HepG2 (cell line): ENCODE data around the gene RIPOR3.

Source experiments
- CTCF ChIP-seq: sonication (generic); formaldehyde crosslinking; IDR thresholded peaks from 2 replicates; pipeline ENCODE4 v1.5.0; 2020; ENCODE audit warnings: mild to moderate bottlenecking, missing genetic modification reagents, moderate library complexity
- ETV6 ChIP-seq: sonication (generic); formaldehyde crosslinking; conservative IDR thresholded peaks from 2 replicates; pipeline ENCODE4 v1.4.0; 2020; ENCODE audit warnings: missing genetic modification reagents
- FOXM1 ChIP-seq: sonication (generic); formaldehyde crosslinking; IDR thresholded peaks from 2 replicates; pipeline ENCODE4 v1.5.0; 2020; ENCODE audit warnings: missing genetic modification reagents
- GTF3A ChIP-seq: sonication (generic); formaldehyde crosslinking; conservative IDR thresholded peaks from 2 replicates; pipeline ENCODE4 v1.4.0; 2020; ENCODE audit warnings: mild to moderate bottlenecking, missing genetic modification reagents
- HMG20B ChIP-seq: conservative IDR thresholded peaks from 2 replicates; pipeline ENCODE4 v1.6.1; 2016; ENCODE audit warnings: missing genetic modification reagents, missing compliant biosample characterization
- IRF2 ChIP-seq: IDR thresholded peaks from 2 replicates; pipeline ENCODE4 v1.6.1; 2018; ENCODE audit warnings: missing genetic modification reagents, missing compliant biosample characterization
- RFX5 ChIP-seq: IDR thresholded peaks from 2 replicates; pipeline ENCODE4 v1.6.1; 2011; ENCODE audit warnings: low read depth, low read length, improper control_type of control experiment
- SATB2 ChIP-seq: sonication (generic); formaldehyde crosslinking; IDR thresholded peaks from 2 replicates; pipeline ENCODE4 v1.5.0; 2020; ENCODE audit warnings: missing genetic modification reagents
- ZNF281 ChIP-seq: sonication (generic); formaldehyde crosslinking; IDR thresholded peaks from 2 replicates; pipeline ENCODE4 v1.4.0; 2020; ENCODE audit warnings: missing genetic modification reagents, borderline replicate concordance
- ZNF329 ChIP-seq: sonication (generic); formaldehyde crosslinking; IDR thresholded peaks from 2 replicates; pipeline ENCODE4 v1.9.0; 2021; ENCODE audit warnings: low read depth, mild to moderate bottlenecking, missing genetic modification reagents

- TF ChIP-seq CTCF (CRISPR knock-in tag), result no peak
- TF ChIP-seq ETV6 (CRISPR knock-in tag), result no peak
- TF ChIP-seq ZNF281 (CRISPR knock-in tag), result no peak
- TF ChIP-seq HMG20B (CRISPR knock-in tag), result no peak
- TF ChIP-seq SATB2 (CRISPR knock-in tag), result no peak
- no peak for TF ChIP-seq IRF2 (CRISPR knock-in tag)
- no peak for TF ChIP-seq RFX5
- no peak for TF ChIP-seq GTF3A (CRISPR knock-in tag)
- no peak for TF ChIP-seq ZNF329 (CRISPR knock-in tag)
- TF ChIP-seq FOXM1 (CRISPR knock-in tag), result no peak
Observed at GRCh38 chr20:50548396-50548795, 142.9 kb downstream of the RIPOR3 start.
